Measurements from ENCODE around the gene RAB44.
"Not testable (repeated sequence)": the region's sequence is repeated elsewhere in the genome, so short reads cannot be mapped to it uniquely, and the experiment has no call there.

RAB44 gene

DNA sequence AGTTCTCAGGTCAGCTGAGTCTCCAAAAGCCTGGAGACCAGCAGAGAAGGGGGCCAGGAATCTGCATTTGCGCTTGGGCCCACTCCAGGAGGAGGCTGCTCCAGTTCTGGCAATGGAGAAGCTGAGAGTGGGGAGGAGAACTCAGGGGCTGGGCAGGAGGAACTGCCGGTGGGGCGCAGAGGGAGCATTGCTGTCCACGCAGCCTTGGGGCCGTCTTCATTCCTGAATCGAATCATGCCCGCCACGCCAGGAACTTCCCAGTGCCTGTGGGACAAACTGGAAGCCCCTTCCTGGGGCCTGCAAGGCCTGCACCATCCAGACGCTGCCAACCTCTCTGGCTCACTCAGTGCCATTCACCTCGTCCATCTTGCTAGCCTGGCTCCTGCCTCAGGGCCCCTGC is 16.9 kb downstream of the RAB44 start:
- no peak for DNase-seq

DNA sequence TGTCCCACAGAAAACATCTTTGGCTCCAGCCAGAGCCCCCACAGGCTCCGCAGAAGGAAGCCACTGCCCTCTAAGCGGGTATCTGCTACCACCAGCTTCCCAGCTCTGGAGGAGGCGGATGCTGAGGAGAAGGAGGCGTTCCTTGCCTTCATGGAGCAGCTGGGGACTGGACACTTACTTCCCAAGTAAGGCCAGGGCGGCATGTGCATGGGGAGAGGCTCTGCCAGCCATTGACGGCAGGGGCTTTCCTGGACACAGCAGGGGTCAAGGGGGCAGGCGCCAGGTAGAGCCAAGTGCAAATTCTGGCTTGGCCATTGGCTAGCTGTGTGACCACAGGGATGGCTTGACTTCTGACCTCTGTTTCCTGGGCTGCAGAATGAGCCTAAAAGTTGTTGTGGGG is 17.8 kb downstream of the RAB44 start:
- DNase-seq = no peak

DNA sequence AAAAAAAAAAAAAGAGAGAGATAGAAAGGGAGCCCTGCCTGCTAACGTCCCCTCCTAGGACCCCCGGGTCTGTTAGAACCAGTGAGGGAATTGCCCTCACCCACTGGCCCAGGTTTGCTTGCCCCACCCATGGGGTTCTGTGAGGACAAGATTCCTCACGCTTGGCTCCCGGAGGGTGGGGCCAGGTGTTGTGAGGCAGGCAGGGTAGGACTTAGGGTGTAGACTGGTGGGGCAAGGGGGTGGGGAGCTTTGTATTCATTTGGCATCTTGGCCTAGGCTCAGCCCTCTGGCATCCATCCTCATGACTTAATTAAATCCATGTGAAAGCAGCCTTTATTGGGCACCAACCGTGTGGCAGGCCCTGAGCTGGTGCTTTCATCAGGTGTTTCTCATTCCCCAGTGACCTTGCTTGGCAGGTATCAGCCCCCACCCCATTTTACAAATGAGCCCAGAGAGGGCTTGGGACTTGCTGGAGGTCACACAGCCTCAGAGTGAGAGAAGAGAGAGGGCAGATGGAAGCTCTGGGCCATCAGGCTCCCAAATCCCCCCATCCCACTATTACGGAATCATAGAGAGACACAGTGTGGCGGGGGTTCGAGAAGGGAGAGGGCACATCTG is 19.0 kb downstream of the RAB44 start:
- no peak for DNase-seq

DNA sequence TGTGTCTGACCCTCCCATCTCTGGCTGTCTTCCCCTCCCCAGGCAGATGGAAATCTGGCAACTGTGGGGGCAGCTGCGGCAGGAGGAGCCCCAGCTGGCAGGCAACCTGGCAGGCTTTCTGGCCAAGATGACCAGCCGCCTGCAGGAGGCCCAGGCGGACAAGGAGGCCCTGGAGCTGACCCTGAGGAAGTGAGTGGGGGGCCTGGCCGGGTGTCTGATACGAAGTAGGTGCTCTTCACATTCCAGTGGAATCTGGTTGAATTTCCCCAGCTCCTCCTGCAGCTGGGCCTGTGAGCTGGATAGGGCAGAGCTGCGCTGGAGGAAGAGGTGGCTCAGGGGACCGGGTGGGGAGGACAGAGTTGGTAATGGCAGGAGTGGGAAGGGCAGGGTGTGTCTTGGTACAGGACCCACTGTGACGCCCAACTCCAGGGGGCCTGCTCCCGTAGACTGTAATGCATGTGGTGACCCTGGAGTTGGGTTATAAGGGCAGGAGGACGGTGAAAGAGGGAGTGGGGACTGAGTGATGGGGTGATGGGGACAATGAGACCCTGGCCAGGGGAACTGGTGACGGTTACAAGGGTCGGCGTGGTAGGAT is 19.7 kb downstream of the RAB44 start:
- DNase-seq = no peak

DNA sequence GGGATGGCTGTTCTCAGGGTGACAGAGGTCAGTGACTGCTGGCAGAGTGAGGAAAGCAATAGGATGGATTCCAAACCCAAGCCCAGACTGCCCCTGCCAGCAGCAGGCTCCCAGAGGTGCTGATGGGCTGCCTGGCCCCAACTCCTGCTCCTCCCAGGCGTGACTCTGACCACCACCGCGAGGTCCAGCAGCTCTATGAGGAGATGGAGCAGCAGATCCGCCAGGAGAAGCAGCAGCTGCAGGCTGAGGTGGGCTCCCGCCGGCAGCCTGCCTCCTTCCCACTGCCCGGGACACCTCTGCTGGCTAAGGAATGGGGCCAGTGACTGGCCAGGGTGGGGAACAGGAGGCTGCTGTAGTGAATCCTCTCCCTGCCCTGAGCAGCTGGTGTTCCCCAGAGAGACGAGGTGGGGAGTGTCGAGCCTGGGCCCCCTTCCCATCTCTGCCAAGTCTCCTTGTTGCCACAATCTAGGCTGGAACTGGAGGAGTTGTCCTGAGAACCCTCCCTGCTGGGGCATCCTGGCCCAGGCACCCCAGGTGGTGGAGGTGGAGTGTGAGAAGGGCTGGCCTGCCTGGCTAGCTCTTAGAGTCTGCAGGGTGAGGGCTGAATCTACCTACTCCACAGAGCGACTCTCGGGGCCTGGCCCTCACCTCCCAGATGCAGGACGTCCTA is 20.4 kb downstream of the RAB44 start:
- no peak for DNase-seq

DNA sequence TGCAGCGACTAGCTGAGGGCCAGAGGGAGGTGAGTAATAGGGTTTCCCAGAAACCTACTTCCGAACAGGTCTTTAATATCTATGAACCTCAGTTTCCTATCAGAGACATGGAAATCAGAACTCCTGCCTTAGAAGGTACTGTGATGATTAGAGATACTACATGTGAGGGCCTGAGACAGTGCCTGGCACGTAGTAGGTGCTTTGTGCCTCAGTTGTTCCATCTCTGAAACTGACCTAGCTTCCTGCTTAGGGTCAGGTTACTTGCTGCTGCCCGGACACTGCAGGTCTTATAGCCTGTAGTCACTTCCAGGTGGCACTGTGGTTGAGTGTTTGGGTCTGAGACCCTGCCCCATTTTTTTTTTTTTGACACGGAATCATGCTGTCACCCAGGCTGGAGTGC is 20.9 kb downstream of the RAB44 start:
- no peak for DNase-seq

DNA sequence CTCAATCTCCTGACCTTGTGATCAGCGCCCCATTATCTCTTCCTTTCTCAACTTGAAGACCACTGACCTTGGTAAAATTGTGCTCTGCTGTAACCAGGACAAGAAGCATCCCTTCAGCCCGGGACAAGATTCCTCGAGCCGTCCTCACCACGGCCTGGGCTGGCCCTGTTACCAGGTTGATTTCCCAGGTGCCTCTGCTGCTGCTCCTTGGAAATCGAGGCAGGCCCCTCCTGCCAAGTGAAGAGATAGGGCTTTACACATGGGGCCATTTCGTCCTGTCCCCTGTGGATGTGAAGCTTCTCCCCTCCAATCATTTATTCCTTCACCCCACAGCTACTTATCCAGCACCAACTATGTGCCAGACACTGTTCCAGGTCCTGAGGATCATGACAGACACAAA is 21.5 kb downstream of the RAB44 start:
- DNase-seq = no peak

DNA sequence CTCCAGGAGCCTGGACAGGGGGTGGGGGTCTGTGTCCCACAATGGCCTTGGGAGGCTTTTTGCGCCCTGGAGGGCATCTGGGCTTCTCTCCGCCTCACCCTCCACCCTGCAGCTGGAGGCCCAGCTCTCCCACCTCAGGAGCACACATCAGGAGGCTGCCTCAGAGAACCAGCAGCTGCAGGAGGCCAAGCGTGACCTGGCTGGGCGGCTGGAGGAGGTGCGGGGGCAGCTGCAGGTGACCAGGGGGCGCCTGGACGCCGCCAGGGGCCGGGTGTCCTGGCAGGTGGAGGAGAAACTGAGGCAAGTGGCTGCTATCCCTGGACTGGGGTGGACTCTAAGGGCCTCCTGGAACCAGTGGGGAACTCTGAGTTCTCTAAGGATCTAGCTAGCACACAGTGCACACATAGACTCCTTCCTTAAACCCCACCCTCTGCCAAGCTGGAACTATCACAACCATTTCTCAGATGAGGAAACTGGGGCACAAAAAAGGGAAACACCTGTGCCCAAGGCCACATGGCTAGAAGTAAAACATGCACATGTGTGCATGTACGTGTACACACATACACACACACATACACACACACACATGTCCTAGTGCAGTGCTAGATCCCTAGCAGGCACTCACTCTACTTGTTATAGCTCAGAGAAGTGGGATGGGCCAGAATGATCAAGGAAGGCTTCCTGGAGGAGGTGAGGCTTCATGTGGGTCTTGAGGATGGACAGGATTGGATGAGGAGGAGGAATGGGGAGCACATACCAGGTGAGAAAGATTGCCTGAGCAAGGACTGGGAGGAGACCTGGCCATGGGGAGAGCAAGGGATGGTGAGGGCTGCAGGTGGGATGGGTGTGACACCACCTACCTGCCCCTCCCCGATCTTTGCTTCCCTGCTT is 22.9 kb downstream of the RAB44 start:
- no peak for DNase-seq

DNA sequence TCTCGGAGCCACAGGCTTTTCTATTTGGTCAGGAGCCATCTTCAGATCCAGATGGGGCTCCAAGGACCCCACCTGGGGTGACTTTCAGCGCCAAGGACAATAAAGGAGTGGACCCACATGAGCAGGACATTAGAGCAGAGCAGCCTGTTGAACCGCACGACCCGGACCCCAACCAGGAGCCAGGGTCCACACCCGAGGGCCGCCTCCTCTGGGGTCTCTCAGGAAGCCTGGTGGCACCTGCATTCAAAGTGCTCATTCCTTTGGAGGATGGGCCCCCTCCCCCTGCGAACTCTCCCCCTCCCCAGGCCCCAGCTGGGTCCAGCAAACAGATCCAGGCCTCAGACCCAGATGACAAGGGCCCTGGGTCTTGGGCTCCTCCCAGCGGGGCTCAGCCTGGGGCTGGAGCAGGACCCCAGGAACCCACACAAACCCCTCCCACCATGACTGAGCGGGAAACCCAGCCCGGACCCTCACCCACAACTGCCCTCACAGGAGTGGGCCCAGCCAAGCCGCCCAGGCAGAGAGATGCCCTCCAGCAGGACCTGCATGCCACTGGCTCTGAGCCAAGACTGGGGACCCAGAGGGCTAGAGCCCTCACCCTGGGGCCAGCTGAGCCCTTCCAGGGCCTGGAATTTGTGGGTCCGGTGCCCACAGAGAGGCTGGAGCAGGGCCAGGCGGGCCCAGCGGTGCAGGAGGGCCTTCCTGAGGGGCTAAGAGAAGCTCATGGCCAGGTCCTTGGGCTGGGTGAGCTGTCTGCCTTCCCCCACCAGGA is 23.9 kb downstream of the RAB44 start:
- no peak for DNase-seq

DNA sequence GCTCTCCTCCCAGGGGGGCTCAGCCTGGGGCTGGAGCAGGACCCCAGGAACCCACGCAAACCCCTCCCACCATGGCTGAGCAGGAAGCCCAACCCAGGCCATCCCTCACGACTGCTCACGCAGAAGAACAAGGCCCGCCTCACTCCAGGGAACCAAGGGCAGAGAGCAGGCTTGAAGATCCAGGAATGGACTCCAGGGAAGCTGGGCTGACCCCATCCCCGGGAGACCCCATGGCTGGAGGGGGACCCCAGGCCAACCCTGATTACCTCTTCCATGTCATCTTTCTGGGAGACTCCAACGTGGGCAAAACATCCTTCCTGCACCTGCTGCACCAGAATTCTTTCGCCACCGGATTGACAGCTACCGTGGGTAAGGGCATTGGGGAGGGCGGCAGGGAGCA is 24.7 kb downstream of the RAB44 start:
- no peak for DNase-seq

DNA sequence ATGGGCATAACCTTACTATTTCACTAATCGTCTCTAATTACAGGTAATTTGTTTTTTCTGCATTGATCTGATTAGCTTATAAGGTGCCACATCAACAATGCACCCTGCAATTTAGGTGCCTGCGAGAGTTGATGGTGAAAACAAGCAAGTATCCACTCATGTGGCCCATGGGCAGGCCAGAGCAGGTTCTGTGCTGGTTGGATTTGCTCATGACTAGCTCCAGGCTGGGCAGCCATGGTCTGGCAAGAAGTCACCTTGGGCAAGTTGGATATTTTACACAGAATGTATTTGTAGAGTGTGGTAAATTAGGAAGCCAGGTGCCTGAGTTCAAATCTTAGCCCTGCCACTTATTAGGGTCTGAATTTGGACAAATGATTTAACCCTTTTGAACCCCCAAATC is 25.3 kb downstream of the RAB44 start:
- no peak for DNase-seq

DNA sequence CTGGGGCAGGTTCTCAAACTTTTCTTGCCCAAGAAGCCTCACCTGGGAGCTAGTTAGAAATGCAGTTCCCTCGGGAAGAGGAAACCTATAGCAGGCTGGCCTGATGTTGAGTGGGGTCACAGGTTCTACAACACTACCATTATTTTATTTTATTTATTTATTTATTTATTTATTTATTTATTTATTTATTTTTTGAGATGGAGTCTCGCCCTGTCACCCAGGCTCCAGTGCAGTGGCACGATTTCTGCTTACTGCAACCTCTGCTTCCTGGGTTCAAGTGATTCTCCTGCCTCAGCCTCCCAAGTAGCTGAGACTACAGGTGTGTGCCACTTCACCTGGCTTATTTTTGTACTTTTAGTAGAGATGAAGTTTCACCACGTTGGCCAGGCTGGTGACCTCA is 26.4 kb downstream of the RAB44 start:
- DNase-seq = not testable (repeated sequence)

DNA sequence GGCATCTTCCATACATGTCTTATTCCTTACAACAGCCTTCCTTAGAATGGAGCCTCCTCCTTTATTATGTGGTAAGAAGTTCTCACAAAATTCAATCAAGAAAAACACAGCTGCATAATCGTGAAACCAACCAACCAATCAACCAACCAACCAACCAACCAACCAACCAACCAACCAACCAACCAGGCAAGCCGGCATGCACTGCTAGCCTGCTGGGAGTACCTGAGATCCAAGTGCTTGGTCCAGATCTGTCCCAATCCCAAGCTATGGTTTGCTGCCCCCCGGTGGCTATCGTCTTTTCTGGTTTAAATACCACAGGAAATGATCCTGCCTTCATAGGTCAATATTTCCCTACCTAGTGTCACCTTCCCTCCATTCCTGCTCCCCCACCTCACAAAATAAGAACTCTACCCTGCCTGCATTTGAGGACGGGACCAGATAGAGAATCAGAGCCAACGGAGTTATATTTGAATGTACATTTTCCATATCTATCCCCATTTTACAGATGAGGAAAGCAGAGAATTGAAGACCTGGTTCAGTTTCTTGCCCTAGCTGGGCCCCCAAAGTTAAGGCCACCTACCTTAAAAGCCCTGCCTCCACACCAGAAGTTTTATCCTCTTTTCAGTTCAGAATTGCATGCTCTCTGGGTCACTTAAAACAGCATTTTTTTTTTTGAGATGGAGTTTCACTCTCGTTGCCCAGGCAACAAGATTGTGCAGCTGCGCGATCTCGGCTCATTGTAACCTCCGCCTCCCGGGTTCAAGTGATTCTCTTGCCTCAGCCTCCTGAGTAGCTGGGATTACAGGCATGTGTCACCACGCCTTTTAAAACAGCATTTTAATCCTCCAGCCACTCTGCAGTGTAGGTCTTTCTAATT is 27.1 kb downstream of the RAB44 start:
- DNase-seq = peak; percentile 56

DNA sequence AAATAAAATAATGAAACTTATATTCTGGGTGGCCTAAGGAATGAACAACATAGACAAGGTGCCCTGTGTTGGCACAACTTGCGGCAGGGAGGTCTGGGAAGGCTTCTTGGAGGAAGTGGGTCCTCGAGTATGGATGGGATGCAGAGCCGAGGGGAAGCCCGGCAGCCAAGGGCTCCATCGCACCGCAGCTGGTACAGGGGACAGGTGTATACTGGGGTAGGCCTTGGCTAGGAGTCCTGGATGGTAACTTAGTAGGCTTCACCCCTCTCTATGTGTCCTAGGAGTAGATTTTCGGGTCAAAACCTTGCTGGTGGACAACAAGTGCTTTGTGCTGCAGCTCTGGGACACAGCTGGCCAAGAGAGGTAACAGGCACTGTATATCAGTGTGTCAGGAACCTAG is 28.0 kb downstream of the RAB44 start:
- DNase-seq = no peak

DNA sequence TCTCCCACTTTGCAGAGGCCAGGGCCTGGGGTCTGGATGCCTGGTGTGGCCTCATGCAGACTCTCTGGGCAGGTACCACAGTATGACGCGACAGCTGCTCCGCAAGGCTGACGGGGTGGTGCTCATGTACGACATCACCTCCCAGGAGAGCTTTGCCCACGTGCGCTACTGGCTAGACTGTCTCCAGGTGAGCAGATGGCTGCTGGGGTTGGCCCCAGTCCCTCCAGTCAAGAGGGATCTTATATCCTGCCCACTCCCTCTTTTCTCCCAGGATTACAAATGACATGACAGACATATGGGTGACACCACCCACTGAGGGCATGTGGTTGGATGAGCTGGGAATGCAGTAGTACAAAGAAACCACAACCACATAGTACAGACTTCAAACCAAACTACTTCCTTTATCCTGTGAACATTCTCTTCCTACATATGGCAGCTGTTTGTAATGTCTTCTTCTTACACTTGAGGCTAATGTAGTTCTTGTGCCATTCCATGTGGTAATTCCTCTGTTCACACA is 29.9 kb downstream of the RAB44 start:
- no peak for DNase-seq

DNA sequence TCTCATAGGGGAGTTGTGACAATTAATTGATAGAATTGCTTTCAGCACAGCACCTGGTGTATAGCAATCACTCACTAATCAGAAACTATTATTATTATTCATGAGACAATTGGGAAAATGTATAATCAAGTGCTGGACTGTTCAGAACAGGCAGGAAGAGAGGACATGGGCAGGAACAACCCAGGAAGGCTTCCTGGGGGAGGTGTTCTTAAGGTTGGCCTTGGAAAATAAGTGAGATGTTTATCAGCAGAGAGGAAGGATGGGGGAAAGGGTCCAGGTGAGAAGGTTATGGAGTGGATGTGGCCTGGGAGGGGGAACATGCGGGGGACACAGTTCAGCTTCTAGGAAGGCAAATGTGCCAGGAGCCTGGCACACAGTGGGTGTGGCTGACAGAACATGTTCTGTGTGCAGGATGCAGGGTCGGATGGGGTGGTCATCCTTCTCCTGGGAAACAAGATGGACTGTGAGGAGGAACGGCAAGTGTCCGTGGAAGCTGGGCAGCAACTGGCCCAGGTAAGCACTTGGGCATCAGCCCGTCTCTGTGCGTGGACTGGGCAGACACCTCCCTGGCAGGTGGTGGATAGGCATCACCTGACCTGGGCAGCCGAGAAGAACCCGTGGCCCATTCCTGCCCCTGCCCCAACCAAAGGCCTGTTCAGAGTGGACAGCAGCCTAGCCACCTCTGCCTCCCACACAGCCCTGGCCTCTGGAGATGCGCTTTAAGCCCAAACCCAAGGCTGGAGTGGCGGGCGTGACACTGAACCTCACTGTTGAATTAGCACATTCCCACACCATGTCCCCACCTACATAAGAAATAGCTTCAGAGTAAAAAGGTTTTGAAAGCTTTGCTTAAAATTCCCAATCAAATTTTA is 30.9 kb downstream of the RAB44 start:
- DNase-seq = no peak

DNA sequence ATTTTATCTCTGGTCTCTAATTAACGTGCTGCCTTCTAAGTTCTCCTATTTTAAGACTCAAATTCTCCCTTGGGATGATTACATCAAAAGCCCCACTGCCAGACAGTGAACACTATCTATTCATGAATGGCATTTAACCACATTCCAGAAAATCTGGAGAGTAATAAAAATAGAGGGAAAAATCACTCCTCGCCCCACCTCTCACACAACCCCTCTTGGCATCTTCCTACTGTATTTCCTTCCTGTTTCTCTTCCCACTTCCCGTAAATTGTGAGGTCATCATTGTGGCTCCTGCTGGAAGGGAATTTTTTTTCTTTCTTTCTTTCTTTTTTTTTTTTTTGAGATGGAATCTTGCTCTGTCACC is 31.5 kb downstream of the RAB44 start:
- no peak for DNase-seq

DNA sequence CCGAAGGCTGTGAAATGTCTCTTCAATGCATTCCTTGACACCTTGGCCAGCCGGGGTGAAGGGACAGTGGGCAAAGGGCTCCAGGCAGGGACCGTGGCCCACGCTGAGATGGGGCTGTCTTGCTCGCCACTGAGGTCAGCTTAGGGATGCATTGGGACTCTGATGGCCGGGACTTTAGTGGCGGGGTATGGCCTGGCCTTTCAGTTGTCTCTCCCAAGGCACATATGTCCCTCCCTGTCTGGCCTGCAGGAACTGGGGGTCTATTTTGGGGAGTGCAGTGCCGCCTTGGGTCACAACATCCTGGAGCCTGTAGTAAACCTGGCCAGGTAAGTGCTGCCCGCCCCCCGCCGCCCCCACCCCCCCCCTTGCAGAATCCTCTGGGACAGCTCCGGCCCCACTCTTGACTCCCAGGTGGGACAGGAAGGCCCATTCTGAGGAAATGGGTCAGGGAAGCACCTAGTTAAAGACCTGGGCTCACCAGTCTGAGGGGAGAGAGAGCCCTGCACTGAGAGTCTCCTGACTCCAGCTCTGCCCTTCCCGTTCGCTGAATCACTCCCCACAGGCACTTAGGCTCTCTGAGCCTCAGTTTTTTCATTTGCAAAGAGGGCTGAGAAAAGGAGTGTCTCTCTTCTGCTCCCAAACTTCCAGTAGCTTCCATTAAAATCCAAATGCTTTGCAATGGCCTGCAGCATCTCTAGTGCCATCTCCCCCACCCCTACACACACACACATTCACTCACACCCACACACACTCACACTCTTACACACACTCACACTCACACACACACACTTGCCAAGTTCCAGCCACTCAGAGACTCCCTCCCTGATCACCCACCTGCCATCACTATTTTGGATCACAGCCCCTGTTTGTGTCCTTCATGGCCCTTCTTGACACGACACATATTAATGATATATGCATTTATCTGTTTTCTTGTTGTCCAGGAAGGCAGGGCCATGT is 33.1 kb downstream of the RAB44 start:
- DNase-seq = no peak

DNA sequence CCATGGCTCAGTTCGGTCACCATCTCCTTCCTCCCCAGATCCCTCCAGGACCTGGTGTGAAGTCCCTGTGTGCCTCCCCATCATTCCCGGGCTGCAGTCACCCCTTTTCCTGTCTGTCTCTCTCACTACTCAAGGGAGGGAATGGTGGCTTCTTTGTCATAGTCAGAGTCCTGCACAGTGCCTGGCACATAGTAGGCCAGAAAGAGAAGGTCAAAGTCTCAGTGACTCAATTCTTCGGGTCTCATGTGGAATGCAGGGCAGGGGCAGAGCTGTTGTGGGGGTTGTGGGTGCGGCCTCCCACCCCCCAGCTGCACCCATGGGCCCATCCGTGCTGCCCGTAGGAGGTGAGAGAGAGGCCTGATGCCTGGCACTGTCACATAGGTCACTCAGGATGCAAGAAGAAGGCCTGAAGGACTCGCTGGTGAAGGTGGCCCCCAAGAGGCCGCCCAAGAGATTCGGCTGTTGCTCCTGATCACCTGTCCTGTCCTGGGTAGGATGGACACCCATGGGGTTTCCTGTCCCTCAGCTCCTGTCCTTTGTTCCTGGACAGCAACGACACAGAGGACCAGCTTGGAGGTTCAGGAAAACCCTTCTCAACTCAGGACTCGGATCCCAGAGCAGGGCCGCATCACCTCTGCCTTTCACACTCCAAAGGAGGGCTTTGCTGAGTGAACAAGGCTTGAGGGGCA is 34.1 kb downstream of the RAB44 start:
- no peak for DNase-seq
